Activated T-cell treated with anti-CD3 and anti-CD28 coated beads, Interleukin-2, amount 50 U/mL, for 4 hours (primary cell): ENCODE results near the gene MYZAP. TPM values are rescaled to one million over a fixed set of nuclear protein-coding genes. Genes with fewer than 3 reads are reported as not detected.

ENCODE experiments used
- ATAC-seq, 2 donors: fragments of 200-7000 bp; cut with Tn5 transposase; one replicate each; pipeline ENCODE4 v1.10.0; 2021
- DNase-seq: peaks from one replicate; pipeline ENCODE4 v3.0.0-alpha.2; 2020
- H3K27me3 Mint-ChIP-seq: one replicate; pipeline ENCODE4 v1.8.0; 2021; ENCODE audit warnings: low read depth, mixed read lengths
- H3K36me3 Mint-ChIP-seq: one replicate; pipeline ENCODE4 v1.8.0; 2022; ENCODE audit warnings: mixed read lengths; ENCODE audit not compliant: insufficient read depth
- H3K4me1 Mint-ChIP-seq: one replicate; pipeline ENCODE4 v1.8.0; 2021; ENCODE audit warnings: low read depth, mixed read lengths
- H3K4me3 Mint-ChIP-seq: one replicate; pipeline ENCODE4 v1.8.0; 2021; ENCODE audit warnings: mild to moderate bottlenecking, moderate library complexity, mixed read lengths
- H3K9me3 Mint-ChIP-seq: one replicate; pipeline ENCODE4 v1.8.0; 2021; ENCODE audit warnings: mixed read lengths
- total RNA-seq, 3 donors: library from RNA; stranded (reverse); gene quantifications; one replicate each; pipeline ENCODE4 v1.2.1, GENCODE V29; 2021

The MYZAP gene
- total RNA-seq, 3 donors from 2014 or later = 0.13 to 0.22 TPM; not detected in 1

- no peaks in the 10 kb centered on the region for H3K9me3 Mint-ChIP-seq
- peaks cover 7% of the 10 kb centered on the region for H3K27me3 Mint-ChIP-seq
- ATAC-seq (no peak), DNase-seq (no peak)
- H3K4me1 Mint-ChIP-seq = no peaks in the 10 kb centered on the region
- no peak overlapping the region for H3K4me3 Mint-ChIP-seq
- no peaks in the 10 kb centered on the region for H3K36me3 Mint-ChIP-seq
These were observed 70.5 kb downstream of the MYZAP start for GRCh38 chr15:57662091-57662744.

GRCh38 chr15:57662802-57663201 lies 71.1 kb downstream of the MYZAP start:
- H3K9me3 Mint-ChIP-seq = no peaks in the 10 kb centered on the region
- DNase-seq = no peak
- no peak overlapping the region for H3K4me3 Mint-ChIP-seq
- ATAC-seq = no peak
- peaks cover 1% of the 10 kb centered on the region for H3K4me1 Mint-ChIP-seq
- H3K36me3 Mint-ChIP-seq = no peaks in the 10 kb centered on the region
- H3K27me3 Mint-ChIP-seq = peaks cover 9% of the 10 kb centered on the region

GRCh38 chr15:57663262-57663661 lies 71.6 kb downstream of the MYZAP start:
- no peak for DNase-seq
- no peak for ATAC-seq
- peaks cover 2% of the 10 kb centered on the region for H3K4me1 Mint-ChIP-seq

GRCh38 chr15:57665194-57665593 lies 73.5 kb downstream of the MYZAP start:
- peaks cover 5% of the 10 kb centered on the region for H3K27me3 Mint-ChIP-seq
- no peak overlapping the region for H3K4me3 Mint-ChIP-seq
- DNase-seq (no peak), ATAC-seq (no peak)
- peaks cover 2% of the 10 kb centered on the region for H3K4me1 Mint-ChIP-seq
- H3K9me3 Mint-ChIP-seq = no peaks in the 10 kb centered on the region
- no peaks in the 10 kb centered on the region for H3K36me3 Mint-ChIP-seq

More at GRCh38 chr15:57663262-57663661, 71.6 kb downstream of the MYZAP start:
- H3K27me3 Mint-ChIP-seq = peaks cover 8% of the 10 kb centered on the region
- no peaks in the 10 kb centered on the region for H3K36me3 Mint-ChIP-seq
- H3K9me3 Mint-ChIP-seq = no peaks in the 10 kb centered on the region
- H3K4me3 Mint-ChIP-seq = no peak overlapping the region

- H3K36me3 Mint-ChIP-seq = no peaks in the 10 kb centered on the region
- H3K27me3 Mint-ChIP-seq = peaks cover 5% of the 10 kb centered on the region
These were observed 74.2 kb downstream of the MYZAP start for GRCh38 chr15:57665939-57666338.

GRCh38 chr15:57667171-57667849 lies 75.6 kb downstream of the MYZAP start:
- H3K9me3 Mint-ChIP-seq = peaks cover 4% of the 10 kb centered on the region
- no peak overlapping the region for H3K4me3 Mint-ChIP-seq
- peaks cover 4% of the 10 kb centered on the region for H3K27me3 Mint-ChIP-seq
- ATAC-seq = no peak
- DNase-seq = no peak
- H3K4me1 Mint-ChIP-seq = peaks cover 2% of the 10 kb centered on the region
- no peaks in the 10 kb centered on the region for H3K36me3 Mint-ChIP-seq

More at GRCh38 chr15:57665939-57666338, 74.2 kb downstream of the MYZAP start:
- peaks cover 2% of the 10 kb centered on the region for H3K4me1 Mint-ChIP-seq
- no peak for DNase-seq
- no peaks in the 10 kb centered on the region for H3K9me3 Mint-ChIP-seq
- no peak for ATAC-seq
- no peak overlapping the region for H3K4me3 Mint-ChIP-seq

GRCh38 chr15:57668016-57668415 lies 76.3 kb downstream of the MYZAP start:
- H3K4me3 Mint-ChIP-seq = no peak overlapping the region

GRCh38 chr15:57671636-57672035 lies 79.9 kb downstream of the MYZAP start:
- Mint-ChIP-seq H3K9me3 (peaks cover 4% of the 10 kb centered on the region), H3K27me3 (peaks cover 13% of the 10 kb centered on the region), H3K4me3 (no peak overlapping the region), H3K4me1 (peaks cover 2% of the 10 kb centered on the region), H3K36me3 (no peaks in the 10 kb centered on the region)
- DNase-seq = no peak
- ATAC-seq = no peak

More at GRCh38 chr15:57668016-57668415, 76.3 kb downstream of the MYZAP start:
- Mint-ChIP-seq H3K4me1 (peaks cover 2% of the 10 kb centered on the region), H3K36me3 (no peaks in the 10 kb centered on the region), H3K27me3 (peaks cover 4% of the 10 kb centered on the region), H3K9me3 (peaks cover 4% of the 10 kb centered on the region)
- ATAC-seq (no peak), DNase-seq (no peak)

- DNase-seq (no peak), ATAC-seq (no peak)
- Mint-ChIP-seq H3K4me1 (peaks cover 4% of the 10 kb centered on the region), H3K36me3 (no peaks in the 10 kb centered on the region), H3K4me3 (no peak overlapping the region), H3K9me3 (peaks cover 4% of the 10 kb centered on the region), H3K27me3 (peaks cover 10% of the 10 kb centered on the region)
These were observed 83.9 kb downstream of the MYZAP start for GRCh38 chr15:57675481-57676181.

GRCh38 chr15:57676585-57676984 lies 84.9 kb downstream of the MYZAP start:
- no peak for ATAC-seq
- Mint-ChIP-seq H3K36me3 (no peaks in the 10 kb centered on the region), H3K9me3 (peaks cover 4% of the 10 kb centered on the region), H3K4me3 (no peak overlapping the region), H3K27me3 (peaks cover 9% of the 10 kb centered on the region), H3K4me1 (peaks cover 4% of the 10 kb centered on the region)
- no peak for DNase-seq

- ATAC-seq (no peak), DNase-seq (no peak)
- Mint-ChIP-seq H3K9me3 (peaks cover under 1% of the 10 kb centered on the region), H3K4me3 (no peak overlapping the region), H3K4me1 (peaks cover 4% of the 10 kb centered on the region), H3K27me3 (peaks cover 12% of the 10 kb centered on the region), H3K36me3 (no peaks in the 10 kb centered on the region)
These were observed 85.5 kb downstream of the MYZAP start for GRCh38 chr15:57677204-57677603.

GRCh38 chr15:57680021-57680420 lies 88.3 kb downstream of the MYZAP start:
- ATAC-seq (no peak), DNase-seq (no peak)
- Mint-ChIP-seq H3K9me3 (no peaks in the 10 kb centered on the region), H3K4me3 (no peak overlapping the region), H3K4me1 (peaks cover 4% of the 10 kb centered on the region), H3K36me3 (no peaks in the 10 kb centered on the region), H3K27me3 (peaks cover 9% of the 10 kb centered on the region)

GRCh38 chr15:57681011-57681410 lies 89.3 kb downstream of the MYZAP start:
- Mint-ChIP-seq H3K4me3 (no peak overlapping the region), H3K9me3 (no peaks in the 10 kb centered on the region), H3K27me3 (peaks cover 6% of the 10 kb centered on the region), H3K4me1 (peaks cover 4% of the 10 kb centered on the region), H3K36me3 (no peaks in the 10 kb centered on the region)
- ATAC-seq (no peak), DNase-seq (no peak)

GRCh38 chr15:57683481-57683880 lies 91.8 kb downstream of the MYZAP start:
- Mint-ChIP-seq H3K4me1 (peaks cover 4% of the 10 kb centered on the region), H3K4me3 (no peak overlapping the region), H3K9me3 (no peaks in the 10 kb centered on the region), H3K27me3 (peaks cover 3% of the 10 kb centered on the region), H3K36me3 (no peaks in the 10 kb centered on the region)
- no peak for ATAC-seq
- DNase-seq = no peak
